K562 (cell line): ENCODE measurements around the gene SPTBN4. TPM values are rescaled to one million over a fixed set of nuclear protein-coding genes. Genes with fewer than 3 reads are reported as not detected.

Experiments
- ARHGAP35 ChIP-seq: fragments of 450-650 bp; IDR thresholded peaks from 2 replicates; pipeline ENCODE4 v1.6.1; 2018; ENCODE audit not compliant: partially characterized antibody
- CREB5 ChIP-seq: fragments of 250-450 bp; sonication (Bioruptor Pico); IDR thresholded peaks from 2 replicates; pipeline ENCODE4 v1.5.0; 2020; ENCODE audit warnings: mild to moderate bottlenecking
- DMBX1 ChIP-seq: fragments of 250-450 bp; sonication (Bioruptor Pico); IDR thresholded peaks from 2 replicates; pipeline ENCODE4 v1.8.0; 2022; ENCODE audit warnings: inconsistent platforms, mild to moderate bottlenecking, moderate library complexity, borderline replicate concordance
- E2F8 ChIP-seq: fragments of 450-650 bp; IDR thresholded peaks from 2 replicates; pipeline ENCODE4 v1.7.1; 2018; ENCODE audit warnings: mild to moderate bottlenecking, low read depth; ENCODE audit not compliant: partially characterized antibody
- HES1 ChIP-seq: fragments of 450-650 bp; IDR thresholded peaks from 2 replicates; pipeline ENCODE4 v1.6.1; 2016; ENCODE audit warnings: low read depth, mild to moderate bottlenecking, moderate library complexity
- NKRF ChIP-seq: fragments of 450-650 bp; IDR thresholded peaks from 2 replicates; pipeline ENCODE4 v1.6.1; 2016; ENCODE audit warnings: borderline replicate concordance
- NR0B1 ChIP-seq: fragments of 450-650 bp; IDR thresholded peaks from one replicate; pipeline ENCODE4 v1.6.1; 2018; ENCODE audit warnings: mild to moderate bottlenecking, moderate library complexity; ENCODE audit not compliant: partially characterized antibody
- PHB ChIP-seq: fragments of 250-450 bp; sonication (Bioruptor Pico); IDR thresholded peaks from 2 replicates; pipeline ENCODE4 v1.5.0; 2021
- PRDM10 ChIP-seq: fragments of 450-650 bp; IDR thresholded peaks from 2 replicates; pipeline ENCODE4 v1.6.1; 2018; ENCODE audit not compliant: partially characterized antibody
- TFAM ChIP-seq: fragments of 250-450 bp; sonication (Bioruptor Pico); conservative IDR thresholded peaks from 2 replicates; pipeline ENCODE4 v1.5.0; 2021; ENCODE audit warnings: mild to moderate bottlenecking, moderate library complexity
- ZC3H8 ChIP-seq: fragments of 450-650 bp; IDR thresholded peaks from 2 replicates; pipeline ENCODE4 v1.6.1; 2017
- ZFP36 ChIP-seq: fragments of 150-350 bp; IDR thresholded peaks from 2 replicates; pipeline ENCODE4 v1.6.1; 2018; ENCODE audit warnings: low read length, low read depth; ENCODE audit not compliant: partially characterized antibody
- ZNF398 ChIP-seq: fragments of 250-450 bp; sonication (Bioruptor Pico); IDR thresholded peaks from 2 replicates; pipeline ENCODE4 v1.8.0; 2021; ENCODE audit warnings: moderate library complexity, mild to moderate bottlenecking, inconsistent platforms
- polyA plus RNA-seq, 8 experiments: library from polyadenylated mRNA; depleted of rRNA in 4 of 8; stranded (reverse) in 5 of 8; unstranded in 3 of 8; fragments of >200 nt; fragmentation: Nextera tagmentation in 2 of 8; fragmentation: Illumina TruSeq in 1 of 8; extraction: Ambion mirVana in 2 of 8; extraction: Trizol in 1 of 8; gene quantifications; 2 replicates each; pipeline versions ENCODE4 v1.2.1 to v1.2.3, GENCODE V29; 2011 to 2014; ENCODE audit warnings: inconsistent platforms in 1 of 8, missing spikeins in 1 of 8
- total RNA-seq, 7 experiments: library from RNA; depleted of rRNA in 6 of 7; stranded (reverse); fragments of >200 nt in 6 of 7; fragmentation: Illumina TruSeq in 2 of 7; extraction: Trizol in 2 of 7; gene quantifications; 2 replicates each; pipeline versions ENCODE4 v1.2.1 to v1.2.3, GENCODE V29; 2011 to 2021; ENCODE audit warnings: low replicate concordance in 1 of 7

The SPTBN4 gene
- total and polyA plus RNA-seq, 9 of the 15 experiments (the other 6 are each of a cell fraction or from before 2014, with no cell fraction given), result 0.01 to 1.5 (median 0.86) TPM

GRCh38 chr19:40465025-40465556 lies 1.7 kb upstream of the SPTBN4 start (continued):
- TF ChIP-seq ZNF398 (CRISPR knock-in tag), result no peak
- no peak for TF ChIP-seq NKRF
- TF ChIP-seq TFAM (CRISPR knock-in tag), result no peak
- no peak for TF ChIP-seq E2F8
- TF ChIP-seq ZFP36, result no peak
- no peak for TF ChIP-seq PHB (CRISPR knock-in tag)
- TF ChIP-seq ZC3H8, result no peak
- TF ChIP-seq PRDM10, result no peak
- 0 out of 2 replicates have a peak, but pooled peaks have one; percentile 28 for TF ChIP-seq HES1
- TF ChIP-seq DMBX1, result no peak
- no peak for TF ChIP-seq NR0B1
- no peak for TF ChIP-seq CREB5 (CRISPR knock-in tag)
- no peak for TF ChIP-seq ARHGAP35
